ENCODE measurements around the gene CCNF.

The CCNF gene

DNA sequence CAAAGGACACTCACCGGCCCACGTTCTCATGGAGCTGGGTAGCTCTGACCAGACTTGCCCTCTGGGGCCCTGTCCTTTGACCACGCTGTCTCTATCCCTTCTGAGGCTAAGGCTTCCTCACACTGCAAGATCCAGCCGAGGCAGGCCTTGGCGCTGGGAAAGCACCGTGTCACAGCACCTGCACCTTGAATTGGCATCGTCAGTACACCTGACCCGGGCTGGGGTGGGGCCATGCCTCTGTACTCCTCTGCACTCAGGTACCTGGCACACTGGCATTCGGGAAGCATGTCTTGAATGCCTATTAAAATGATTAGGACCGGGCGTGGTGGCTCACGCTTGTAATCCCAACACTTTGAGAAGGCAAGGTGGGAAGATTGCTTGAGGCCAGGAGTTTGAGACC, 51.7 kb downstream of the CCNF start:
- Histone ChIP-seq H3K27me3 (ENCODE audit: insufficient read depth, low read length) (no peaks in the 10 kb centered on the region), H3K36me3 (ENCODE audit: insufficient read depth, low read length) (no peaks in the 10 kb centered on the region), H3K4me1 (ENCODE audit: control insufficient read depth, insufficient read depth, low read length, unreplicated experiment) (peaks cover 10% of the 10 kb centered on the region), H3K4me3 (ENCODE audit: low read depth, low read length) (no peak overlapping the region), H3K27ac (ENCODE audit: low read depth, low read length) (no peak overlapping the region), H2AFZ (ENCODE audit: low read length, unreplicated experiment) (no peak overlapping the region), H3K79me2 (ENCODE audit: control insufficient read depth, insufficient read depth, low read length, unreplicated experiment) (peaks cover 14% of the 10 kb centered on the region)

DNA sequence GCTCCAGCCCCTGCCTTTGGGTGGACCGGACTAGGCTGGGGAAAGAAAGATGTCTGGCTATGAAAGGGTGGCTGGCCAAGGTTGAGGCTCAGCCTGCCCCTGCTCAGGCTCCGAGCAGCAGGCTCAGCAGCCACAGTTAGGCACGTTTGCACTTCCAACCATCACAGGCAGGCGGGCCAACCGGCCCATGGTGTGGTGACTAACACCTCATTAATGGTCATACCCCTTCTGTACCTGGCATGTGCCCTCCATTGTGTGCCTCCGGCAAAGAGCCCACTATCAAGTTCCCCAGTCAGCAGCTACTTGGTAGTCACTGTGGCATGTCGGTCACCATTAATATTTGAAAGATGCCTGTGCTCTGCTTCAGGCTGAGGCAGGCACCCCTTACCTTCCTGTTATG, 52.4 kb downstream of the CCNF start:
- peaks cover 10% of the 10 kb centered on the region for H3K4me1 ChIP-seq (ENCODE audit: control insufficient read depth, insufficient read depth, low read length, unreplicated experiment)
- H3K27me3 ChIP-seq (ENCODE audit: insufficient read depth, low read length), result no peaks in the 10 kb centered on the region
- no peak overlapping the region for H3K27ac ChIP-seq (ENCODE audit: low read depth, low read length)
- H2AFZ ChIP-seq (ENCODE audit: low read length, unreplicated experiment), result no peak overlapping the region
- H3K36me3 ChIP-seq (ENCODE audit: insufficient read depth, low read length), result no peaks in the 10 kb centered on the region
- H3K4me3 ChIP-seq (ENCODE audit: low read depth, low read length), result no peak overlapping the region
- peaks cover 10% of the 10 kb centered on the region for H3K79me2 ChIP-seq (ENCODE audit: control insufficient read depth, insufficient read depth, low read length, unreplicated experiment)

DNA sequence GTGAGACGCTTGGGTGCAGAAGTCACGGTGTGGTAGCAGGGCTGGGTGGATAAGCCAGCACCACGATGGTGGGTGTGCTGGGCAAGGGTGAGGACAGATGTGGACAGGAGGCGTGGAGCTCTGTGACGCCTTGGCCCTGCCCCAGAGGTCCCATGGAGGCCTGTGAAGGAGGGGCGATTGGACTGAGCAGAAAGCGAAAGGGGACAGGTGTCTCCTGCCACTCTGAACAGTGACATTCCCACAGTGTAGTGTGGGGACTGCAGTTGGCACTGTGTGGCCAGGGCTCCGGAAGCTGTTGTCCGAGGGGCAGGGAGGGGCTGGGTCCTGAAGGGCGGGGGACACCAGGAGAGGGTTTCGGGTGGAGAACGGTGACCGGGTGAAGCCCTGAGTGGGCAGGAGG, 53.0 kb downstream of the CCNF start:
- Histone ChIP-seq H3K36me3 (ENCODE audit: insufficient read depth, low read length) (no peaks in the 10 kb centered on the region), H3K79me2 (ENCODE audit: control insufficient read depth, insufficient read depth, low read length, unreplicated experiment) (peaks cover 11% of the 10 kb centered on the region), H3K4me3 (ENCODE audit: low read depth, low read length) (0 out of 2 replicates have a peak overlapping the region, but pooled peaks have one; percentile 37), H3K27ac (ENCODE audit: low read depth, low read length) (no peak overlapping the region), H3K27me3 (ENCODE audit: insufficient read depth, low read length) (no peaks in the 10 kb centered on the region), H3K4me1 (ENCODE audit: control insufficient read depth, insufficient read depth, low read length, unreplicated experiment) (peaks cover 10% of the 10 kb centered on the region), H2AFZ (ENCODE audit: low read length, unreplicated experiment) (no peak overlapping the region)

DNA sequence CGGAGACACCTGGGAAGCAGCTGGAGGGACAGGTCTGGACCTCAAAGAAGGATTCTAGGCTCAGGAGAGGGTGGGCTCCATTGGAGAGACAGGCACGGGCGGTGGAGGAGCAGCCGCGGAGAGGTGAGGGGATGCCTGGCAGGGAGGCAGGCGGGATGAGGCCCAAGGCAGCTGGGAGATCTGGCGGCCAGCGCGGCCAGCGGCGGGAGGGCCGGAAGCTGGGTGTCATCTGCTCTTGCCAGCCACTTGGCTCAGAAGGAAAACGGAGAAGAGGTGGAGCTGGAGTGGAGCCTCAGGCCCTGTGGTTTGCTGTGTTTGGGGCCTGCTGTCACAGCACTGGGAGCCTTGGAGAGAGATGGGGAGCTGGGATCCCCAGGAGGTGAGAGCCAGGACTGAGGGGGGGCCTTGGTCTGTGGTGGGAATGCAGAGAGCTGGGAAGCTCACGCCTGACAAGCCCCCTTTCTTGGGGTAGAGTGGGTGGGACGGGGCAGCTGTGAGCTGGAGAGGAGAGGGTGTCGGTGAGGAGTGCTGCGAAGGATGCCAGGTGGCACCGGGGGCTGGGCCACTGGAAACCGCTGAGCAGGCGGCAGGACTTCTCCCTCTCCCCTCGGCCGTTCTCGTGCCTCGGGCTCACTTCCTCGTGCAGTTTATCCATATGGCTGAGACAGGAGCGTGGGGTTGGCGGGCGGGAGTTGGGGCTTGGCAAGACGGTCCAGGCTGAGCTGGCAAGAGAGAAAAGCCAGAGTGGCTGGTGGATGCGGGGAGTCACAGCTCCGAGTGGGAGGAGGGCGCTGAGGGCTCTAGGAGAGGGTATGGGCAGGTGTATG, 53.7 kb downstream of the CCNF start:
- Histone ChIP-seq H3K79me2 (ENCODE audit: control insufficient read depth, insufficient read depth, low read length, unreplicated experiment) (peaks cover 14% of the 10 kb centered on the region), H3K36me3 (ENCODE audit: insufficient read depth, low read length) (no peaks in the 10 kb centered on the region), H3K4me3 (ENCODE audit: low read depth, low read length) (peak overlapping the region; percentile 50), H3K27me3 (ENCODE audit: insufficient read depth, low read length) (no peaks in the 10 kb centered on the region), H2AFZ (ENCODE audit: low read length, unreplicated experiment) (peak overlapping the region; percentile 48), H3K27ac (ENCODE audit: low read depth, low read length) (no peak overlapping the region), H3K4me1 (ENCODE audit: control insufficient read depth, insufficient read depth, low read length, unreplicated experiment) (peaks cover 10% of the 10 kb centered on the region)

DNA sequence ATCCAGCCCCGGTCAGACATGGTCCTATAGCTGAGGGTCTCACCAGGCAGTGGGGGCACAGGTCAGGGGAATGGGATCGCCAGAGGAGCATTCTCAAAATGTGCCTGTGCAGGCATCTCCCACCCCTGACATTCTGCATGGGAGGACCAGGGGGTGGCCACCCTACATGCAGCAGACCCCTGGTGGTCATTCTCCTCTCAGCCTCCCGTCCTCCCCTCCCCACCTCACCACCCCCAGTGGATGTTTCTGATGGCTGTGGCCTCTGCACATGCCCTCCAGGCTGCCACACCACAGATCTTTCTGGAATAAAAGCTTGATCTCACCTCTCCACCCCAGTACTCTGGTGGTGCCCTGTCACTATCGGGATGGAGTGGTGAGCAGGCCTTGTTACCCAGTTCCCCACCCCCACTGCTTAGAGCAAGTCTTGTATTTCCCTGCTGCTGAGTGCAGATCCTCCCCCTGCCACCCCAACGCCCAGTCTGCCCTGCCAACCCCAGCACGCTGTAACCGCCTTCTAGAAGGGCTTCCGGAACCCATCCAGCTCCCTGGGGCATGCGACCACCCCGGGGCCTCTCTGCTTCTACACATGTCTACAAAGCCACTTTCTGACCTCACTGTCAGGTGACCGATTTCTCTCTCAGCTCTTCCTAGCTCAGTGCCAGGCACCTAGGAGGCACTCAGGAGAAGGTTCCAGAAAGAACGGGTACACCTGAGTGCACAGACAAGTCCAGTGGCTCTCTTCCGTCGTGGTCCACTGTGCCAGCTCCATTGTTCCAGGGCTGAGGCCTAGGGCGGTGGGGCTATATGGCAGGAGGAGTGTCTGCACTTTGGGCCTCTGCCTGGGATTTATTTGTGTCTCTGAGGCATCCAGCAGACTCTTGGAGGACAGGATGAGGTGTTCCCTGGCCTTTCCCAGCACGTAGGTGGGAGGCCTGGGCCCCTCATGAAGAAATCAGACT, 55.0 kb downstream of the CCNF start:
- no peaks in the 10 kb centered on the region for H3K27me3 ChIP-seq (ENCODE audit: insufficient read depth, low read length)
- no peak overlapping the region for H3K27ac ChIP-seq (ENCODE audit: low read depth, low read length)
- H3K79me2 ChIP-seq (ENCODE audit: control insufficient read depth, insufficient read depth, low read length, unreplicated experiment), result peaks cover 14% of the 10 kb centered on the region
- H3K36me3 ChIP-seq (ENCODE audit: insufficient read depth, low read length), result no peaks in the 10 kb centered on the region
- H2AFZ ChIP-seq (ENCODE audit: low read length, unreplicated experiment), result no peak overlapping the region
- H3K4me3 ChIP-seq (ENCODE audit: low read depth, low read length), result no peak overlapping the region
- H3K4me1 ChIP-seq (ENCODE audit: control insufficient read depth, insufficient read depth, low read length, unreplicated experiment), result peaks cover 10% of the 10 kb centered on the region

DNA sequence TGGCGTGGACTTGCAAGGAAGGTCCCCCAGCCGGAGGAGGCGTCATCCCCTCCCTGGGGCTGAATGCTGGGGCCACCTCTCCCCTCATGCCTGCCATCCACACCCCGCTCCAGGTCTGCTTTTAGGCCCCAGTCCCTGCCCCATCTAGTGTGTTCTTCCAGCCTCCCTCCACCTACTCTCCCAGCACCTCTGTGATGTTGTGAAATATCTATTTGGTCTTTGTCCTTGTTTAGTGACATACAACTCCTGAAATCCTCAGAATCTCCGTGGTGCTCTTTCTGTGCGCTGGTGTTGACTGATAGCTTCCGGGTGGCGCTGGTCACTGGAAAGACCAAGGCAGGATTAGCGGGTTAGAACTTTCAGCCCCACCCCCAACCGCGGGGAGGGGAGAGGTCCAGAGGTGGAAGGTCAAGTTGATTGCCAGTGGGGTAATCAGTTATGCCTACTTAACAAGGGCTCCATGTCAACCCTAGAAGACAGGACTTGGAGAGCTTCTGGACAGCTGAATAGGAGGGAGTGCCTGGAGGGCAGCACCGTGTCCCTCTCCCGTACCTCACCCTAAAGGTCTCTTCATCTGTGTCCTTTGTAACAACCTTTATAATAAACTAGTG, 55.8 kb downstream of the CCNF start:
- Histone ChIP-seq H3K36me3 (ENCODE audit: insufficient read depth, low read length) (no peaks in the 10 kb centered on the region), H2AFZ (ENCODE audit: low read length, unreplicated experiment) (no peak overlapping the region), H3K27me3 (ENCODE audit: insufficient read depth, low read length) (no peaks in the 10 kb centered on the region), H3K27ac (ENCODE audit: low read depth, low read length) (no peak overlapping the region), H3K79me2 (ENCODE audit: control insufficient read depth, insufficient read depth, low read length, unreplicated experiment) (peaks cover 14% of the 10 kb centered on the region), H3K4me3 (ENCODE audit: low read depth, low read length) (no peak overlapping the region), H3K4me1 (ENCODE audit: control insufficient read depth, insufficient read depth, low read length, unreplicated experiment) (peaks cover 10% of the 10 kb centered on the region)

DNA sequence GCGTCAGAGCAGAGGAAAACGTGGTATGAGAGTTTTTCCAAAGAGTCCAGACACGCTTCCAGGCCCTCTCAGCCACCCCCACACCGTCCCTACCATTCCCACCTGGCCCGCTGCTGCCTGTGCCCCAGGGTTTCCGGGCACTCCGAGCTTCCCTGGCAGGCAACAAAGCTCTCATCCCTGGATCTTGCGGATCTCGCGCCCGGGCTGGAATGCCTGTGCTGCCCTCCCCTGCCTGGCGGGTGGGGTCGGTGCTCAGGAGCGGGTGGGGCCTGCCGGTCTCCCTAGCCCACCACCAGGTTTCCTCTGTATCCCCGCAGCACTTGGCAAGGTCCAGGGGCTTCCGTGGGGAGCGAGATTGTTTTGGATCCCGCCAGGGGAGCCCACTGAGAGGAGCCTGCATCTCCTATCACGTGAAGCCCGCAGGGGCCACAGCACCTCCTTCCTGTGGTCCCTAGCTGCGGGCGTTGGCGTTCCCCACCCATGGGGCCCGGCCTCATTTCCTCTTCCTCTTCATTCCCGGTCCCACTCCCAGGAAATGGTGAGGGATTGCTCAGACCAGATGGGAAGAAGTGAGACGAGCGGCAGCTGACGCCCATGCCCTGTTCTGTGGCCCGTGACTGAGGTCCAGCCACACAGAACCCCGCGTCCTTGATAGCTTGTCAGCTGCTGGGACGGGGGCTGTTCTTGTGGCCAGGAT, 56.7 kb downstream of the CCNF start:
- Histone ChIP-seq H3K27me3 (ENCODE audit: insufficient read depth, low read length) (no peaks in the 10 kb centered on the region), H3K79me2 (ENCODE audit: control insufficient read depth, insufficient read depth, low read length, unreplicated experiment) (peaks cover 14% of the 10 kb centered on the region)

DNA sequence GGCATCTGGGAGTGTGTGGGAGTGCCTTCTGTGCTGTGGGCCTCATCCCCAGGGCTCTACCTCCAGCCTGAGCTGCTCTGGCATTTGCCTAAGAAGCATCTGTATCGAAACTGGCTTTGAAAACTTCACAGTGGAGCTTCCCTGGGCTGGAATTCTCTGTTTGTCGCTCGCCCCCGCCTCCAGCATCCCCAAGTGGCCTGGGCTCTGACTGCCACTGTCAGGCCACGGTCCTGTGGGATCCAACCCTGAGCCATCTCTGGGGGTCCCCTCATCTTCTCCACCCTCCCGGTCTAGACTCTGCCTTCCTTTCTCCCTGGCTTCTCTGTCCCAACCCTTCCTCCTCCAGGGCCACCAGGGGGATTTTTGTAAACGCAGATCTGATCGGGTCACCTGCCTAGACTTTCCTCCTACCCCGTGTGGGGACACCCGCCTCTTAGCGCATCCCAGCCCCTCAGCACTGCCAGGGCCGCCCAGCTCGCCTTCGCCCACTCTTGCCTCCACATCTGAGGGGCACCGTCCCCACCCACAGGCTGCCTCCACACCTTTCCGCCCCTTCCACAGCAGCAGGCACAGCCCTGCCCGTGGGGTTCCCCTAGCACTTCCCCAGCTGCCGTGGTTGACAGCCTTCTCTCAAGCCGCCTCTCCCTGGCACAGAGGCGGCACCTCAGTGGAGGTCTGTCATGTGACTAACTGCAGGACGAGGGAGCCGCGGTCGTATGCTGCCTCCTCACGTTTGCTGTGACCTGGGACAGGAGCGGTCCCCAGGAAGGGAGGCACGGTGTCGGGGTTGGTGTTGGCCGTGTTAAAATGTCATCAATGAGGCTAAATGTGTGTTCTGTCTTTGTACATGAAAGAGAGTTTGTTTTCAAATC, 57.6 kb downstream of the CCNF start:
- Histone ChIP-seq H2AFZ (ENCODE audit: low read length, unreplicated experiment) (no peak overlapping the region), H3K27ac (ENCODE audit: low read depth, low read length) (no peak overlapping the region), H3K4me3 (ENCODE audit: low read depth, low read length) (no peak overlapping the region), H3K4me1 (ENCODE audit: control insufficient read depth, insufficient read depth, low read length, unreplicated experiment) (peaks cover 10% of the 10 kb centered on the region), H3K27me3 (ENCODE audit: insufficient read depth, low read length) (no peaks in the 10 kb centered on the region), H3K36me3 (ENCODE audit: insufficient read depth, low read length) (no peaks in the 10 kb centered on the region), H3K79me2 (ENCODE audit: control insufficient read depth, insufficient read depth, low read length, unreplicated experiment) (peaks cover 14% of the 10 kb centered on the region)

More for the DNA sequence above, 56.7 kb downstream of the CCNF start:
- H3K27ac ChIP-seq (ENCODE audit: low read depth, low read length), result no peak overlapping the region
- H3K36me3 ChIP-seq (ENCODE audit: insufficient read depth, low read length), result no peaks in the 10 kb centered on the region
- H3K4me3 ChIP-seq (ENCODE audit: low read depth, low read length), result no peak overlapping the region
- H3K4me1 ChIP-seq (ENCODE audit: control insufficient read depth, insufficient read depth, low read length, unreplicated experiment), result peaks cover 10% of the 10 kb centered on the region
- H2AFZ ChIP-seq (ENCODE audit: low read length, unreplicated experiment), result no peak overlapping the region

DNA sequence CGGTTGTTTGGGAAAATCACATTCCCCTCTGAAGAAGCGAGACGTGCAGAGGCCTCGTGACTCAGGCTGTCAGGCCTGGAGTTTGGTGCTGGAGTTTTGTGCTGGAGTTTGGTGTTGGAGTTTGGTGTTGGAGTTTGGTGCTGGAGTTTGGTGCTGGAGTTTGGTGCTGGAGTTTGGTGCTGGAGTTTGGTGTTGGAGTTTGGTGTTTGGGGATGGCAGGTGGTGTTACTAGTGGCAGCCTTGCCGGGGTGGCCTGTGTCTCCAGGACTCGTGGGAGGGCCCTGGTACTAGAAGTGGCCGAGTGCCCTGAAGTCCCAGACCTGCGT, 58.2 kb downstream of the CCNF start:
- Histone ChIP-seq H3K27ac (ENCODE audit: low read depth, low read length) (no peak overlapping the region), H3K36me3 (ENCODE audit: insufficient read depth, low read length) (no peaks in the 10 kb centered on the region), H2AFZ (ENCODE audit: low read length, unreplicated experiment) (no peak overlapping the region), H3K4me3 (ENCODE audit: low read depth, low read length) (no peak overlapping the region), H3K79me2 (ENCODE audit: control insufficient read depth, insufficient read depth, low read length, unreplicated experiment) (peaks cover 11% of the 10 kb centered on the region), H3K27me3 (ENCODE audit: insufficient read depth, low read length) (no peaks in the 10 kb centered on the region), H3K4me1 (ENCODE audit: control insufficient read depth, insufficient read depth, low read length, unreplicated experiment) (peaks cover 8% of the 10 kb centered on the region)

Data from ACC112 (cell line).